ENCODE data around the gene CCDC200. TPM values are rescaled to one million over a fixed set of nuclear protein-coding genes. Genes with fewer than 3 reads are reported as not detected.

Gene CCDC200
- total and polyA plus RNA-seq, 2 donors (not counting 1 experiment from before 2014, with no cell fraction given), result not detected

- no peak overlapping the region for H3K4me2 ChIP-seq (ENCODE audit: extremely low read depth, insufficient read depth, low read length)
- DNase-seq (ENCODE audit: low read depth in 2 of 2), result no peak
- no peak overlapping the region for H3K9ac ChIP-seq (ENCODE audit: insufficient read depth, low read length)
- peaks cover 13% of the 10 kb centered on the region for H3K36me3 ChIP-seq (ENCODE audit: control insufficient read depth, insufficient read depth, low read length)
- H3K79me2 ChIP-seq (ENCODE audit: control insufficient read depth, insufficient read depth, low read length), result no peaks in the 10 kb centered on the region
- H3K27me3 ChIP-seq (ENCODE audit: control insufficient read depth, insufficient read depth, low read length), result no peaks in the 10 kb centered on the region
- TF ChIP-seq, protein P1, sequence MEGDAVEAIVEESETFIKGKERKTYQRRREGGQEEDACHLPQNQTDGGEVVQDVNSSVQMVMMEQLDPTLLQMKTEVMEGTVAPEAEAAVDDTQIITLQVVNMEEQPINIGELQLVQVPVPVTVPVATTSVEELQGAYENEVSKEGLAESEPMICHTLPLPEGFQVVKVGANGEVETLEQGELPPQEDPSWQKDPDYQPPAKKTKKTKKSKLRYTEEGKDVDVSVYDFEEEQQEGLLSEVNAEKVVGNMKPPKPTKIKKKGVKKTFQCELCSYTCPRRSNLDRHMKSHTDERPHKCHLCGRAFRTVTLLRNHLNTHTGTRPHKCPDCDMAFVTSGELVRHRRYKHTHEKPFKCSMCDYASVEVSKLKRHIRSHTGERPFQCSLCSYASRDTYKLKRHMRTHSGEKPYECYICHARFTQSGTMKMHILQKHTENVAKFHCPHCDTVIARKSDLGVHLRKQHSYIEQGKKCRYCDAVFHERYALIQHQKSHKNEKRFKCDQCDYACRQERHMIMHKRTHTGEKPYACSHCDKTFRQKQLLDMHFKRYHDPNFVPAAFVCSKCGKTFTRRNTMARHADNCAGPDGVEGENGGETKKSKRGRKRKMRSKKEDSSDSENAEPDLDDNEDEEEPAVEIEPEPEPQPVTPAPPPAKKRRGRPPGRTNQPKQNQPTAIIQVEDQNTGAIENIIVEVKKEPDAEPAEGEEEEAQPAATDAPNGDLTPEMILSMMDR (conservative IDR thresholded peaks at IDR 0.05 in 1 of 2, IDR thresholded peaks at IDR 0.05 in 1 of 2; ENCODE audit: low read depth in 1 of 2, low read length in 2 of 2), result no peak
- no peak for TF ChIP-seq EZH2 (IDR thresholded peaks at IDR 0.05; ENCODE audit: low read length, missing control alignments)
- H3K9me3 ChIP-seq (ENCODE audit: control insufficient read depth, insufficient read depth, low read depth, low read length), result no peaks in the 10 kb centered on the region
- no peaks in the 10 kb centered on the region for H3K4me1 ChIP-seq (ENCODE audit: control insufficient read depth, extremely low read depth, insufficient read depth, low read length)
- H3K27ac ChIP-seq (ENCODE audit: insufficient read depth, low read length), result no peak overlapping the region
- H2AFZ ChIP-seq (ENCODE audit: low read length), result no peak overlapping the region
- no peak overlapping the region for H3K4me3 ChIP-seq (replicated peaks in 1 of 4; ENCODE audit: control extremely low read depth in 1 of 4, insufficient read depth in 1 of 4, low read depth in 3 of 4, low read length in 4 of 4)
- H4K20me1 ChIP-seq (ENCODE audit: control insufficient read depth, extremely low read depth, insufficient read depth, low read length), result no peaks in the 10 kb centered on the region
These were observed 8.6 kb downstream of the CCDC200 start for GRCh38 chr17:43219746-43220380.

DNA sequence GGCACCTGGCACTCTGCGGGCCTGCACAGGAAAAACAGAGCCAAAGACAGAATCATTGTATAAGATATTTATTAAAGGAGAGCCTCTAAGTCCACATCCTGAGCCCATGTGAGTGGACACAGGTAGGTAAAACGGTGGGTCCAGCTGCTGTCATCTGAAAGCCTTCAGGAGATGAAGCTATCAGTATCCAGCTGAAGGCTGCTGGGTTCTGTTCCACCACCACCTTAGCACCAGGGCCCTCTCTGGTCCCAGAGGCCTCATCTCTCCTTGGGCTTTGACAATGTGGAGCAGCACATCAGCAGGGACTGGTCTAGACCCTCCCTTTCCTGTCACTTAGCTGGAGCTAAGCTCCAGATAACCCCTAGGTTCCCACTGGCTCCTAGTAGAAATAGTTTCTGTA lies 9.4 kb downstream of the CCDC200 start:
- H3K9me3 ChIP-seq (ENCODE audit: control insufficient read depth, insufficient read depth, low read depth, low read length), result no peaks in the 10 kb centered on the region
- H3K36me3 ChIP-seq (ENCODE audit: control insufficient read depth, insufficient read depth, low read length), result peaks cover 11% of the 10 kb centered on the region
- H3K79me2 ChIP-seq (ENCODE audit: control insufficient read depth, insufficient read depth, low read length), result no peaks in the 10 kb centered on the region
- TF ChIP-seq EZH2 (IDR thresholded peaks at IDR 0.05; ENCODE audit: low read length, missing control alignments), result no peak
- TF ChIP-seq, protein P1 (conservative IDR thresholded peaks at IDR 0.05 in 1 of 2, IDR thresholded peaks at IDR 0.05 in 1 of 2; ENCODE audit: low read depth in 1 of 2, low read length in 2 of 2), result no peak
- H3K4me2 ChIP-seq (ENCODE audit: extremely low read depth, insufficient read depth, low read length), result no peak overlapping the region
- H2AFZ ChIP-seq (ENCODE audit: low read length), result no peak overlapping the region
- no peaks in the 10 kb centered on the region for H3K27me3 ChIP-seq (ENCODE audit: control insufficient read depth, insufficient read depth, low read length)
- H3K9ac ChIP-seq (ENCODE audit: insufficient read depth, low read length), result no peak overlapping the region
- no peaks in the 10 kb centered on the region for H4K20me1 ChIP-seq (ENCODE audit: control insufficient read depth, extremely low read depth, insufficient read depth, low read length)
- H3K27ac ChIP-seq (ENCODE audit: insufficient read depth, low read length), result no peak overlapping the region
- DNase-seq (ENCODE audit: low read depth in 2 of 2), result no peak
- H3K4me3 ChIP-seq (replicated peaks in 1 of 4; ENCODE audit: control extremely low read depth in 1 of 4, insufficient read depth in 1 of 4, low read depth in 3 of 4, low read length in 4 of 4), result no peak overlapping the region
- H3K4me1 ChIP-seq (ENCODE audit: control insufficient read depth, extremely low read depth, insufficient read depth, low read length), result no peaks in the 10 kb centered on the region

DNA sequence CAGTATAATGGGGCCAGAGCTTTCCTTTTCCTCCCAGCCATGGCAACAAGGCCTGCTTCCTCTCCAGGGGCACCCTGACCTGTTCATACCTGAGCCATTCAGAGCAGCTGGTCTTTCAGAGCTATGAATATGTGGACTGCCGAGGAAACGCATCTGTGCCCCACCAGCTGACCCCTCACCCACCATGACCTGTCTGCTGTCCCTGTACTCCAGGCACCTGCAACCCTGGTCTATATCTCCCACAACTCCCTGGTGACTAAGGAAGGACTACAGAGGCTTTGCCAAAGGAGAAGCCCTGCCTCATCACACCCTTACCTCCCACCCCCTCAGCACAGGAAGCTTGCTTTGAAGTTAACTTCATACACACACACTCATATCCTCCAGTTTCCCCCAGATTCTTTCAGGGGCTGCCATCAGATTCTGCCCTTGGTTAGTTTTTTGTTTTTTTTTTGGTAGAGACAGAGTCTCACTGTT lies 10.8 kb downstream of the CCDC200 start:
- Histone ChIP-seq H3K36me3 (ENCODE audit: control insufficient read depth, insufficient read depth, low read length) (peaks cover 11% of the 10 kb centered on the region), H3K4me1 (ENCODE audit: control insufficient read depth, extremely low read depth, insufficient read depth, low read length) (peaks cover 5% of the 10 kb centered on the region), H3K4me3 (replicated peaks in 1 of 4; ENCODE audit: control extremely low read depth in 1 of 4, insufficient read depth in 1 of 4, low read depth in 3 of 4, low read length in 4 of 4) (no peak overlapping the region), H3K27me3 (ENCODE audit: control insufficient read depth, insufficient read depth, low read length) (no peaks in the 10 kb centered on the region), H3K9ac (ENCODE audit: insufficient read depth, low read length) (no peak overlapping the region), H4K20me1 (ENCODE audit: control insufficient read depth, extremely low read depth, insufficient read depth, low read length) (no peaks in the 10 kb centered on the region), H3K79me2 (ENCODE audit: control insufficient read depth, insufficient read depth, low read length) (no peaks in the 10 kb centered on the region), H3K27ac (ENCODE audit: insufficient read depth, low read length) (no peak overlapping the region), H3K9me3 (ENCODE audit: control insufficient read depth, insufficient read depth, low read depth, low read length) (no peaks in the 10 kb centered on the region), H3K4me2 (ENCODE audit: extremely low read depth, insufficient read depth, low read length) (no peak overlapping the region), H2AFZ (ENCODE audit: low read length) (no peak overlapping the region)
- TF ChIP-seq, protein P1 (conservative IDR thresholded peaks at IDR 0.05 in 1 of 2, IDR thresholded peaks at IDR 0.05 in 1 of 2; ENCODE audit: low read depth in 1 of 2, low read length in 2 of 2), result no peak
- no peak for TF ChIP-seq EZH2 (IDR thresholded peaks at IDR 0.05; ENCODE audit: low read length, missing control alignments)
- DNase-seq (ENCODE audit: low read depth in 2 of 2), result no peak
